Gastroesophageal sphincter (tissue), 4 donors: ENCODE measurements around the gene CA5B. TPM values are rescaled to one million over a fixed set of nuclear protein-coding genes. Genes with fewer than 3 reads are reported as not detected.

Experiments
- ATAC-seq: fragments of 150-250 bp; one replicate; pipeline ENCODE4 v1.9.1; 2016; ENCODE audit warnings: mild to moderate bottlenecking, moderate library complexity
- H3K27ac ChIP-seq, 4 donors: fragments of 200-600 bp; sonication (generic) in 3 of 4; 1 replicate in 3 of 4; 2 replicates in 1 of 4; pipeline ENCODE4 v1.5.1; 2016 to 2019
- H3K27me3 ChIP-seq: fragments of 200-600 bp; sonication (generic); one replicate; pipeline ENCODE4 v1.5.1; 2019
- H3K36me3 ChIP-seq, 2 donors: fragments of 200-600 bp; sonication (generic); one replicate each; pipeline ENCODE4 v1.5.1; 2019; ENCODE audit warnings: control low read depth in 1 of 2
- H3K4me1 ChIP-seq, 3 donors: fragments of 200-600 bp; sonication (generic); 1 replicate in 2 of 3; 2 replicates in 1 of 3; pipeline ENCODE4 v1.5.1; 2016 to 2019; ENCODE audit warnings: control low read depth in 2 of 3
- H3K4me3 ChIP-seq, 2 donors: fragments of 200-600 bp; sonication (generic); one replicate each; pipeline ENCODE4 v1.5.1; 2019; ENCODE audit warnings: mild to moderate bottlenecking in 1 of 2, moderate library complexity in 1 of 2
- H3K9me3 ChIP-seq, 3 donors: fragments of 200-600 bp; sonication (generic); one replicate each; pipeline ENCODE4 v1.5.1; 2017 to 2019; ENCODE audit warnings: control low read depth in 2 of 3
- EP300 ChIP-seq: sonication (generic); formaldehyde crosslinking; IDR thresholded peaks from one replicate; pipeline ENCODE4 v1.6.1; 2017; ENCODE audit warnings: antibody characterized with exemption, mild to moderate bottlenecking
- POLR2A ChIP-seq, 2 donors: fragments of 450-650 bp; IDR thresholded peaks; one replicate each; pipeline ENCODE4 v1.6.1; 2017; ENCODE audit warnings: antibody characterized with exemption in 2 of 2, mild to moderate bottlenecking in 2 of 2, moderate library complexity in 1 of 2
- POLR2AphosphoS5 ChIP-seq: sonication (generic); formaldehyde crosslinking; IDR thresholded peaks from one replicate; pipeline ENCODE4 v1.6.1; 2017; ENCODE audit warnings: antibody characterized with exemption
- WGBS, 2 donors: methylation state at CpG; one replicate each; pipeline ENCODE4 v1.1.5; 2018; ENCODE audit warnings: low coverage in 1 of 2; 5-methylcytosine and 5-hydroxymethylcytosine counted together
- total RNA-seq, 4 donors: library from RNA; depleted of rRNA; stranded (reverse); fragments of >200 nt; gene quantifications; one replicate each; pipeline ENCODE4 v1.1.0, GENCODE V29; 2016
- TF ChIP-seq, protein P1 (sequence below), 4 experiments: fragments of 200-600 bp in 2 of 4; fragments of 450-650 bp in 2 of 4; sonication (generic) in 1 of 4; IDR thresholded peaks; one replicate each; pipeline ENCODE4 v1.5.1; 2017 to 2019; ENCODE audit warnings: antibody characterized with exemption in 4 of 4, mild to moderate bottlenecking in 2 of 4, moderate library complexity in 2 of 4

CA5B gene
- total RNA-seq, 4 donors from 2014 or later, result 8.2 to 11.4 (median 9.9) TPM

- no peak for TF ChIP-seq POLR2AphosphoS5
- WGBS, 2 donors, result 89 to 100% methylated on average over 1 of the region's 1 CpG
- Histone ChIP-seq H3K27me3 (no peaks in the 10 kb centered on the region), H3K9me3 (no peaks in the 10 kb centered on the region), H3K36me3 (no peaks in the 10 kb centered on the region), H3K27ac (no peak overlapping the region), H3K4me3 (no peak overlapping the region), H3K4me1 (no peaks in the 10 kb centered on the region)
- no peak for ATAC-seq
Measured at GRCh38 chrX:15714529-15714928, 23.5 kb upstream of the CA5B start.

- Histone ChIP-seq H3K27ac (no peak overlapping the region), H3K4me3 (no peak overlapping the region), H3K4me1 (no peaks in the 10 kb centered on the region), H3K9me3 (no peaks in the 10 kb centered on the region), H3K36me3 (no peaks in the 10 kb centered on the region), H3K27me3 (no peaks in the 10 kb centered on the region)
- ATAC-seq, result no peak
- WGBS, 2 donors, result 86 to 90% methylated on average over 4 of the region's 9 CpGs
- no peak for TF ChIP-seq EP300
- TF ChIP-seq, protein P1, sequence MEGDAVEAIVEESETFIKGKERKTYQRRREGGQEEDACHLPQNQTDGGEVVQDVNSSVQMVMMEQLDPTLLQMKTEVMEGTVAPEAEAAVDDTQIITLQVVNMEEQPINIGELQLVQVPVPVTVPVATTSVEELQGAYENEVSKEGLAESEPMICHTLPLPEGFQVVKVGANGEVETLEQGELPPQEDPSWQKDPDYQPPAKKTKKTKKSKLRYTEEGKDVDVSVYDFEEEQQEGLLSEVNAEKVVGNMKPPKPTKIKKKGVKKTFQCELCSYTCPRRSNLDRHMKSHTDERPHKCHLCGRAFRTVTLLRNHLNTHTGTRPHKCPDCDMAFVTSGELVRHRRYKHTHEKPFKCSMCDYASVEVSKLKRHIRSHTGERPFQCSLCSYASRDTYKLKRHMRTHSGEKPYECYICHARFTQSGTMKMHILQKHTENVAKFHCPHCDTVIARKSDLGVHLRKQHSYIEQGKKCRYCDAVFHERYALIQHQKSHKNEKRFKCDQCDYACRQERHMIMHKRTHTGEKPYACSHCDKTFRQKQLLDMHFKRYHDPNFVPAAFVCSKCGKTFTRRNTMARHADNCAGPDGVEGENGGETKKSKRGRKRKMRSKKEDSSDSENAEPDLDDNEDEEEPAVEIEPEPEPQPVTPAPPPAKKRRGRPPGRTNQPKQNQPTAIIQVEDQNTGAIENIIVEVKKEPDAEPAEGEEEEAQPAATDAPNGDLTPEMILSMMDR (IDR thresholded peaks at IDR 0.05), result no peak
- TF ChIP-seq POLR2A (IDR thresholded peaks at IDR 0.05), result no peak
- TF ChIP-seq POLR2AphosphoS5, result no peak
Measured at GRCh38 chrX:15718283-15718970, 19.6 kb upstream of the CA5B start.

DNA sequence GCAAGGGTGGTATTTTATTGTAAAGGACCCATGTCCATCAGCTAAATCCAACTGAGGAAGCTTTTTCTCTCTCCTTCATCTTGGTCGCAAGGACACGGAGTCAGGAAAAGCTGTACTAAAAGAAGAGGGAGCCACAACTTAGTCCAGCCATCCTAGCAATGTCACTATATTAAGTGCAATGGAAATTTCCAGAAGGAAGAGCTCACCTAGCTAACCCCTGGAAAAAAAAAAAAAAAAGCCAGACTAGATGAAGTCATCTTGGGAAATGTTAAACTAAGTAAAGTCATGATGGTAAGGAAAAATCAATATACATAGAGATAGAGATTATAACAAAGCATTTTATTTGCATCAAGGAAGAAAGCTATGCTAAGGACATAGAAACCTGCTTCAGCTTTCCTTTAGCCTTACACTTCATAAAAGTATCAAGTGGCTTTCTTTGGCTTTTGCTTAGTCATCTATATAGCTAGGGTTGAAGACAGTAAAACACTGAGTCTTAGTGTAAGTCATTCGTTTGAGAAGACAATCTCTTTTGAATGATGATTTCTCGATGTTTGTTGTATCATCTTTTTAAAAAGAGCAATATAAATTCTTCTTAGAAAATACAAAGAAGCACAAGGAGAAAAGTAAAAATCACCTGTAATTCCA, 18.6 kb upstream of the CA5B start:
- WGBS, 2 donors, result 79 to 89% methylated on average over 2 to 4 of the region's 4 CpGs
- Histone ChIP-seq H3K4me3 (no peak overlapping the region), H3K36me3 (no peaks in the 10 kb centered on the region), H3K27me3 (no peaks in the 10 kb centered on the region), H3K9me3 (no peaks in the 10 kb centered on the region), H3K27ac (no peak overlapping the region), H3K4me1 (no peaks in the 10 kb centered on the region)
- TF ChIP-seq, protein P1 (IDR thresholded peaks at IDR 0.05), result no peak
- TF ChIP-seq POLR2AphosphoS5 (no peak), EP300 (no peak), POLR2A (IDR thresholded peaks at IDR 0.05) (no peak)
- ATAC-seq, result no peak

DNA sequence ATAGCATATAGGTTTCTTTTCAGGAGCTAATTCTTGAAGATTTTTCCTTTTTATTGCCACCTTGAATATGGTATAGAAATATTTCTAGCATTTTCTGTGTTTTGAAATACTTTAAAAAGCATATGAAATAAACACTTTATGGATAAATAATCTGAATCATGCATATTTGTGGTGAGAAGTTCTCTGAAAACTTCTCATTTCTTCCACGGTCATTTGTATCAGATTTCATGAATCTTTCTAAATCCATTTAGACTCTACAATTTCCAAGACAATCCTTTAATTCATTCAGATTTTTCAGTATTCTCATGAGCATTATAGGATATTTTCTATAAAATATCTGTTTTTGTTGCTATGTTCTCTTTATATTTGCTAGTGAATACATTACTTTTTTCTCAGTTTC, 16.2 kb upstream of the CA5B start:
- 44 to 90% methylated on average over 1 of the region's 1 CpG for WGBS, 2 donors
- H3K9me3 ChIP-seq, result no peaks in the 10 kb centered on the region
- no peaks in the 10 kb centered on the region for H3K27me3 ChIP-seq
- no peaks in the 10 kb centered on the region for H3K4me1 ChIP-seq
- no peak for ATAC-seq
- TF ChIP-seq POLR2AphosphoS5 (no peak), EP300 (no peak), POLR2A (IDR thresholded peaks at IDR 0.05) (no peak)
- TF ChIP-seq, protein P1 (IDR thresholded peaks at IDR 0.05), result no peak
- H3K27ac ChIP-seq, result no peak overlapping the region
- H3K4me3 ChIP-seq, result no peak overlapping the region
- no peaks in the 10 kb centered on the region for H3K36me3 ChIP-seq

GRCh38 chrX:15723887-15724517, 14.1 kb upstream of the CA5B start:
- Histone ChIP-seq H3K36me3 (no peaks in the 10 kb centered on the region), H3K9me3 (no peaks in the 10 kb centered on the region), H3K27me3 (no peaks in the 10 kb centered on the region), H3K27ac (no peak overlapping the region), H3K4me3 (no peak overlapping the region), H3K4me1 (no peaks in the 10 kb centered on the region)
- no peak for ATAC-seq
- WGBS, 2 donors, result 84 to 88% methylated on average over 2 to 3 of the region's 3 CpGs
- no peak for TF ChIP-seq POLR2A (IDR thresholded peaks at IDR 0.05)
- no peak for TF ChIP-seq POLR2AphosphoS5
